GM10248 (cell line): ENCODE data around the gene DTNB.

Experiments used
- CTCF ChIA-PET: fragments of 300-600 bp; sonication (Branson Sonifier 250); formaldehyde crosslinking; extraction: SDS; loops from one replicate; lab custom pipeline; 2021; ENCODE audit warnings: antibody characterized with exemption; lab: Yijun Ruan, JAX
- POLR2A ChIA-PET: fragments of 350-650 bp; sonication (Branson Sonifier 250); formaldehyde crosslinking; extraction: SDS; loops from one replicate; lab custom pipeline; 2020; ENCODE audit warnings: antibody characterized with exemption; lab: Yijun Ruan, JAX
- DNase-seq: peaks from one replicate; pipeline ENCODE4 v3.0.0; 2012; ENCODE audit errors: extremely low spot score
- CTCF ChIP-seq: IDR thresholded peaks from 2 replicates; pipeline ENCODE4 v1.5.1; 2012; ENCODE audit warnings: mild to moderate bottlenecking, low read depth; ENCODE audit errors: extremely low read depth, missing control alignments, control extremely low read depth

Gene DTNB

GRCh38 chr2:25333981-25334380 is 339.4 kb downstream of the DTNB start:
- DNase-seq = no peak
- no peak for TF ChIP-seq CTCF
- ChIA-PET POLR2A (interaction anchor here (1.7 kb wide), 1 partner anchor 10 kb away, joined by 10 read pairs; no protein-coding TSS in a partner anchor), CTCF (interaction anchor here (1.0 to 4.1 kb wide), 5 partner anchors 10 to 190 kb away, joined by 3 to 15 read pairs (median 4); no protein-coding TSS in a partner anchor)

DNA sequence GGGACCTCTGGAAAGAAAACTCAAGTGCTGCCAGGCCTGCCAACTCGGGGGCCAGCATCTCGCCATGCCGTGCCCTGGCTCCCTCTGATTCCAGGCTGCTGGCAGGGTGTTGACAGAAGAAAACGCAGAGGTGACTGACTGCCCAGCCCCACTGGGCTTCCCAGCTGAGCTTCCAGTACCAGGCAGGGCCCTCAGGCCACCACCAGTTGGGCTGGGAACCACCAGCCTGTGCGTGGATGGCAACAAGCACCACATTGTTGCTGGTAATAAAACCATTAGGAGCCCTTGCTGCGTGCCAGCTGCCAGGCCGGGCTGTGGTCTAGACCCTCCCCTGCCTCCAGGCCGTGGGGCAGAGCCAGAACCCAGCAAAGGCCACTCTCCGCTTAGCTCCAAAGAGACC is 340.8 kb downstream of the DTNB start:
- TF ChIP-seq CTCF = no peak
- no peak for DNase-seq
- ChIA-PET POLR2A (no interaction called here), CTCF (interaction anchor here (1.0 to 1.7 kb wide), 5 partner anchors 10 to 191 kb away, joined by 3 to 5 read pairs (median 3); partner anchors contain the start of gene DNMT3A)

DNA sequence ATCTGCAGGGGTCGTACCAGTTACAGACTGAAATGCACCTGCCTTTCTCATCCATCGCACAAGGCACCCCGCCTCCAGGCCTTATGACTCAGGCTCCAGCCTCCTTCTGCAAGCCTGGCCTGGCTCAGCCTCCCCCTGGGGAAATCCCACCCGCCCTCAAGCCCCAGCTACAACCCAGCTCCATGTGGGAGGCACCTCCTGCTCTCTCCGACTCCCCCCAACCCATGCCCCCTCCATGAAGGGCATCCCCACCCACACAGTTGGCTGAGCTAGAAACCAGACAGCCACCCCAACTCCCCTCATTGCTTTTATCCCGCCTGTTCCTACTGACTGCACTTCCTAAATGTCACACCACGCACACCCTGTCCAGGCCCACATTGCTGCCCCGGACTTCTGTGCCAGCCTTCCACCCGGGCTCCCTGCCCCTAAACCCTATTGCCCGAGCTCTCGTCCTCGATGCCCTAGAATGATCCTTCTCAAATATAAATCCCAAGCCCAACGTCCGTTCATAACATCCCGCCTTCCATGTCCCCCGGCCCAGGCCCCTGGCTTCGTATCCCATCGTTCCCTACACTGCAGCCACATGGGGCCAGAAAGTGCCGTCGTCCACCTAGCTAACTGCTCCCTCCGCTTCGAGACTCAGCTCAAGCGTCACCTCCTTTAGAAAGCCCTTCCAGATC is 341.6 kb downstream of the DTNB start:
- peak; percentile 56 for DNase-seq
- no peak for TF ChIP-seq CTCF
- ChIA-PET CTCF (interaction anchor here (0.9 to 1.7 kb wide), 7 partner anchors 9 to 235 kb away, joined by 3 to 5 read pairs (median 4); partner anchors contain the start of gene DNMT3A), POLR2A (interaction anchor here (0.6 kb wide), 1 partner anchor 21 kb away, joined by 3 read pairs; no protein-coding TSS in a partner anchor)

DNA sequence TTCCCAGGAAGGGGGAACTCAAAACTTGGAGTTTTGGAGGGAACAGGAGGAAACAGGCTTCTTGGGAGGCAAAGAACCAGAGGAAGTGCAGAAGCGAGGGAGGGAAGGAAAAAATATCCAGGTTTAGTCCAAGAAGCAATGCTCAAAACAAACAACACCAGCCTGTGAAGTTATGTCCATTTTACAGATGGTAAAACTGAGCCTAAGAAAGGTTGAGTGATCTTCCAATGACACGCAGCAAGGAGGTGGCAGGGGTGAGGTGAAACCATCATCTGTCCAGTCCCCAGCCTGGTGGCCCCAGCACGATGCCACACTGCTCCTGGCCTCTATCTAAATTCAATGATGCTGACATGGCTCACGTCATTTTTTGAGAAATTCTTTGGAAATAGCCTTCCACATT is 342.4 kb downstream of the DTNB start:
- CTCF ChIA-PET = interaction anchor here (0.9 to 1.7 kb wide), 3 partner anchors 17 to 236 kb away, joined by 3 to 4 read pairs (median 4); no protein-coding TSS in a partner anchor
- TF ChIP-seq CTCF = no peak
- POLR2A ChIA-PET = no interaction called here
- DNase-seq = no peak

DNA sequence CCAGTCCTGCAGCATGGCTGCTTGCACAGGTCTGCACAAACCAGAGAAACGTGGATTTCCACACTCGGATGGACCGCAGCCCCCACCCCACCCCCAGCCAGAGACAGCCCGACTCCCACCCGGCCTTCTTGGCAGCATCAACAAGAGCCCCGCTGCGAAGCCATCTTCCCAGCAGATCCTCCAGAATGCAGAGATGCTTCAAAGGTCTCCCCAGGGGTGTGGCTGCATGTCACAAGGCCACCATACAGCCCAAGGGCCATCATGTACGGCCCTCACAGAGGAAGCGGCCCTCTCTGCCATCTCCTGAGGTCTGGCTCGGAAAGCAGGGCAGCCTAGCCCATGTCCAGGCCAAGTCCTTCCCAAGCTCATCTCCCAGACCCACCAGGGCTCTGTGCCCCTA is 343.1 kb downstream of the DTNB start:
- POLR2A ChIA-PET = no interaction called here
- DNase-seq = no peak
- TF ChIP-seq CTCF = no peak
- CTCF ChIA-PET = interaction anchor here (0.8 to 1.1 kb wide), 2 partner anchors 16 to 32 kb away, joined by 3 read pairs; no protein-coding TSS in a partner anchor

- no peak for DNase-seq
- ChIA-PET POLR2A (interaction anchor here (0.5 to 0.7 kb wide), 2 partner anchors 16 to 115 kb away, joined by 3 to 5 read pairs; no protein-coding TSS in a partner anchor), CTCF (interaction anchor here (1.4 to 2.2 kb wide), 3 partner anchors 13 to 20 kb away, joined by 3 to 11 read pairs (median 3); no protein-coding TSS in a partner anchor)
- TF ChIP-seq CTCF = no peak
These were observed 345.0 kb downstream of the DTNB start for GRCh38 chr2:25328152-25329085.
